Stimulated activated CD4-positive, alpha-beta T cell treated with anti-CD3 and anti-CD28 coated beads, Interleukin-4, amount 100 ng/mL, for 24 hours (primary cell): ENCODE data around the gene NXPE4.
"Not testable (repeated sequence)": the region's sequence is repeated elsewhere in the genome, so short reads cannot be mapped to it uniquely, and the experiment has no call there.

Experiments
- DNase-seq: peaks from one replicate; pipeline ENCODE4 v3.0.0-alpha.2; 2020

The NXPE4 gene

GRCh38 chr11:114595571-114595970 is at the start of gene NXPE4:
Gene NXPE4, minus strand, starts transcription at chr11:114595786. Its CDS starts 1,027 bp downstream, at chr11:114594759.
- DNase-seq, result no peak

DNA sequence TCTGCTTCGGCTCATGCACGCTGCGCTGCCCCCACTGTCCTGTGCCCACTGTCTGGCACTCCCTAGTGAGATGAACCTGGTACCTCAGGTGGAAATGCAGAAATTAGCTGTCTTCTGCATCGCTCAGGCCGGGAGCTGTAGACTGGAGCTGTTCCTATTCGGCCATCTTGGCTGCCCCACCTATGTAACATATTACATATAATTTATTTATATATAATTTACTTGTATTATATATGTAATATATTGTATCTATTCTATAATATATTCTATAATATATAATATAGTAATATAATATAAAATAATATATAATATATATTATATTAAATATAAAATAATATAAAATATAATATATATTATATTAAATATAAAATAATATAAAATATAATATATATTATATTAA is 43.9 kb upstream of the NXPE4 start:
- not testable (repeated sequence) for DNase-seq

DNA sequence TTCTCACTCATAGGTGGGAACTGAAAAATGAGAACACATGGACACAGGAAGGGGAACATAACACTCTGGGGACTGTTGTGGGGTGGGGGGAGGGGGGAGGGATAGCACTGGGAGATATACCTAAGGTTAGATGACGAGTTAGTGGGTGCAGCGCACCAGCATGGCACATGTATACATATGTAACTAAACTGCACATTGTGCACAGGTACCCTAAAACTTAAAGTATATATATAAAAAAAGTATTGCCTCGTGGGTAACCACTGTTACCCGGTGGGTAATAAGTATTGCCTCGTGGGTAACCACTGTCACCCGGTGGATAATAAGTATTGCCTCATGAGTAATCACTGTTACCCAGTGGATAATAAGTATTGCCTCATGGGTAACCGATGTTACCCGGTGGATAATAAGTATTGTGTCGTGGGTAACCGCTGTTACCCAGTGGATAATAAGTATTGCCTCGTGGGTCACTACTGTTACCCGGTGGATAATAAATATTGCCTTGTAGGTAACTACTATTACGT is 35.9 kb upstream of the NXPE4 start:
- DNase-seq, result not testable (repeated sequence)

DNA sequence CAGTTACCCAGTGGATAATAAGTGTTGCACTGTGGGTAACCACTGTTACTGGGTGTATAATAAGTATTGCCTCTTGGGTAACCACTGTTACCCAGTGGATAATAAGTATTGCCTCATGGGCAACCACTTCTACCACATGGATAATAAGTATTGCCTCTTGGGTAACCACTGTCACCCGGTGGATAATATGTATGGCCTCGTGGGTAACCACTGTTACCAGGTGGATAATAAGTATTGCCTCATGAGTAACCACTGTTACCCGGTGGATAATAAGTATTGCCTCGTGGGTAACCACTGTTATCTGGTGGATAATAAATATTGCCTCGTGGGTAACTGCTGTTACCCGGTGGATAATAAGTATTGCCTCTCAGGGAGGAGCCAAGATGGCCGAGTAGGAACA is 29.7 kb upstream of the NXPE4 start:
- no peak for DNase-seq

DNA sequence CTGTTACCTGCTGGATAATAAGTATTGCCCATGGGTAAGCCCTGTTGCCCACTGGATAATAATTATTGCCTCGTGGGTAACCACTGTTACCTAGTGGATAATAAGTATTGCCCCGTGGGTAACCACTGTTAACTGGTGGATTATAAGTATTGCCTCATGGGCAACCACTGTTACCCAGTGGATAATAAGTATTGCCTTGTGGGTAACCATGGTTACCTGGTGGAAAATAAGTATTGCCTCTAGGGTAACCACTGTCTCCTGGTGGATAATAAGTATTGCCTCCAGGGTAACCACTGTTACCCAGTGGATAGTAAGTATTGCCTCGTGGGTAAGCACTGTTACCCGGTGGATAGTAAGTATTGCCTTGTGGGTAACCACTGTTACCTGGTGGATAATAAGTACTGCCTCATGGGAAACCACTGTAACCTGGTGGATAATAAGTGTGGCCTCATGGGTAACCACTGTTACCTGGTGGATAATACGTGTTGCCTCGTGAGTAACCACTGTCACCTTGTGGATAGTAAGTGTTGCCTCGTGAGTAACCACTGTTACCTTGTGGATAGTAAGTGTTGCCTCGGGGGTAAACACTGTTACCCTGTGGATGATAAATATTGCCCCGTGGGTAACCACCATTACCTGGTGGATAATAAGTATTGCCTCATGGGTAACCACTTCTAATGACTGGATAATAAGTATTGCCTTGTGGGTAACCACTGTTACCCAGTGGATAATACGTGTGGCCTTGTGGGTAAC is 29.0 kb upstream of the NXPE4 start:
- no peak for DNase-seq

- DNase-seq, result no peak
Measured at GRCh38 chr11:114623720-114624119, 28.1 kb upstream of the NXPE4 start.

- no peak for DNase-seq
Measured at GRCh38 chr11:114622858-114623257, 27.3 kb upstream of the NXPE4 start.

- DNase-seq, result no peak
Measured at GRCh38 chr11:114621950-114622809, 26.6 kb upstream of the NXPE4 start.

DNA sequence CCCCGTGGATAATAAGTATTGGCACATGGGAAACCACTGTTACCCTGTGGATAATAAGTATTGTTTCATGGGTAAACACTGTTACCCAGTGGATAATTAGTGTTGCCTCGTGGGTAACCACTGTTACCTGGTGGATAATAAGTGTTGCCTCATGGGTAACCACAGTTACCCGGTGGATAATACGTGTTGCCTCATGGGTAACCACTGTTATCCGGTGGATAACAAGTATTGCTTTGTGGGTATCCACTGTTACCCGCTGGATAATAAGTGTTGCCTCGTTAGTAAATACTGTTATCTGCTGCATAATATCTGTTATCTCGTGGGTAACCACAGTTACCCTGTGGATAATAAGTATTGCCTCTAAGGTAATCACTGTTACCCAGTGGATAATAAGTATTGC is 25.5 kb upstream of the NXPE4 start:
- no peak for DNase-seq

- DNase-seq, result no peak
Measured at GRCh38 chr11:114619659-114620173, 24.1 kb upstream of the NXPE4 start.

GRCh38 chr11:114618139-114618538 is 22.6 kb upstream of the NXPE4 start:
- no peak for DNase-seq

DNA sequence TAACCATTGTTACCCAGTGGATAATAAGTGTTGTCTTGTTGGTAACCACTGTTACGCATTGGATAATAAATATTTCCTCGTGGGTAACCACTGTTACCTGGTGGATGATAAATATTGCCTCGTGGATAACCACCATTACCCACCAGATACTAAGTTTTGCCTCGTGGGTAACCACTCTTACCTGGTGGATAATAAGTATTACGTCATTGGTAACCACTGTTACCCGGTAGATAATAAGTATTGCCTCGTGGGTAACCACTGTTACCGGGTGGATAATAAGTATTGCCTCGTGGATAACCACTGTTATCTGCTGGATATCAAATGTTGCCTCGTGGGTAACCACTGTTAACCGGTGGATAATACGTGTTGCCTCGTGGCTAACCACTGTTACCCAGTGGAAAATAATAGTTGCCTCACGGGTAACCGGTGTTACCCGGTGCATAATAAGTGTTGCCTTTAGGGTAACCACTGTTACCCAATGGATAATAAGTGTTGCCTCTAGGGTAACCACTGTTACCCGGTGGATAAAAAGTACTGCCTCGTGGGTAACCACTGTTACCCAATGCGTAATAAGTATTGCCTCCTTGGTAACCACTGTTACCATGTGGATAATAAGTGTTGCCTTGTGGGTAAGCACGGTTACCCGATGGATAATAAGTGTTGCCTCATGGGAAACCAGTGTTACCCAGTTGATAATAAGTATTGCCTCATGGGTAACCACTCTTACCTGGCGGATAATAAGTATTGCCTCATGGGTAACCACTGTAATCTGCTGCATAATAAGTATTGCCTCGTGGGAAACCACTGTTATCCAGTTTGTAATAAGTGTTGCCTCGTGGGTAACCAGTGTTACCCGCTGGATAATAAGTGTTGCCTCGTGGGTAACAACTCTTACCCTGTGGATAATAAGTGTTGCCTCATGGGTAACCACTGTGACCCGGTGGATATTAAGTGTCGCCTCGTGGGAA is 21.9 kb upstream of the NXPE4 start:
- DNase-seq, result no peak

- DNase-seq, result no peak
Measured at GRCh38 chr11:114616516-114616915, 20.9 kb upstream of the NXPE4 start.

GRCh38 chr11:114615448-114616361 is 20.1 kb upstream of the NXPE4 start:
- DNase-seq, result no peak

DNA sequence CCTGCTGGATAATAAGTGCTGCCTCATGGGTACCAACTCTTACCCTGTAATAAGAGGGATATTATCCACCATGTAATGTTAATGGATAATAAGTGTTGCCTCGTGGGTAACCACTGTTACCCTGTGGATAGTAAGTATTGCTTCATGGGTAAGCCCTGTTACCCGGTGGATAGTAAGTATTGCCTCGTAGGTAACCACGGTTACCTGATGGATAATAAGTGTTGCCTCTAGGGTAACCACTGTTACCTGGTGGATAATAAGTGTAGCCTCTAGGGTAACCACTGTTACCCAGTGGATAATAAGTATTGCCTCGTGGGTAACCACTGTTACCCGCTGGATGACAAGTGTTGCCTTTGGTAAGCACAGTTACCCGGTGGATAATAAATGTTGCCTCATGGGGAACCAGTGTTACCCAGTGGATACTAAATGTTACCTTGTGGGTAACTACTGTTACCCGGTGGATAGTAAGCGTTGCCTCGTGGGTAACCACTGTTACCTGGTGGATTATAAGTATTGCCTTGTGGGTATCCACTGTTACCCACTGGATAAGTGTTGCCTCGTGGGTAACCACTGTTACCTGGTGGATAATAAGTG is 18.6 kb upstream of the NXPE4 start:
- no peak for DNase-seq

- not testable (repeated sequence) for DNase-seq
Measured at GRCh38 chr11:114613094-114613493, 17.5 kb upstream of the NXPE4 start.

- no peak for DNase-seq
Measured at GRCh38 chr11:114612686-114613085, 17.1 kb upstream of the NXPE4 start.

- DNase-seq, result not testable (repeated sequence)
Measured at GRCh38 chr11:114612199-114612598, 16.6 kb upstream of the NXPE4 start.

DNA sequence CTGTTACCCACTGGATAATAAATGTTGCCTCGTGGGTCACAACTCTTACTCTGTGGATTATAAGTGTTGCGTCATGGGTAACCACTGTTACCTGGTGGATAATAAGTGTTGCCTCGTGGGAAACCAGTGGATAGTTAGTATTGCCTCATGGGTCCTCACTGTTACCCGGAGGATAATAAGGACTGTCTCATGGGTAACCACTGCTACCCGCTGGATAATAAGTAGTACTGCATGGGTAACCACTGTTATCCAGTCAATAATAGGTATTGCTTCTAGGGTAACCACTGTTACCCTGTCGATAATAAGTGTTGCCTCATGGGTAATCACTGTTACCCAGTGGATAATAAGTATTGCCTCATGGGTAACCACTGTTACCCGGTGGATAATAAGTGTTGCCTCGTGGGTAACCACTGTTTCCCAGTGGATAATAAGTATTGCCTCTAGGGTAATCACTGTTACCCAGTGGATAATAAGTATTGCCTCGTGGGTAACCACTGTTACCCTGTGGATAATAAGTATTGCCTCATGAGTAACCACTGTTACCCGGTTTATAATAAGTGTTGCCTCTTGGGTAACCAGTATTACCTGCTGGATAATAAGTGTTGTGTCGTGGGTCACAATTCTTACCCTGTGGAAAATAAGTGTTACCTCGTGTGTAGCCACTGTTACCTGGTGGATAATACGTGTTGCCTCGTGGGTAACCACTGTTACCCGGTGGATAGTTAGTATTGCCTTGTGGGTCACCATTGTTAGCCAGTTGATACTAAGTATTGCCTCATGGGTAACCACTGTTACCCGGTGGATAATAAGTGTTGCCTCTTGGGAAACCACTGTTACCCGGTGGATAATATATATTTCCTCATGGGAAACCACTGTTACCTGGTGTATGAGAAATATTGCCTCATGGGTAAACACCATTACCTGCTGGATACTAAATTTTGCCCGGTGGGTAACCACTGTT is 15.7 kb upstream of the NXPE4 start:
- DNase-seq, result no peak

DNA sequence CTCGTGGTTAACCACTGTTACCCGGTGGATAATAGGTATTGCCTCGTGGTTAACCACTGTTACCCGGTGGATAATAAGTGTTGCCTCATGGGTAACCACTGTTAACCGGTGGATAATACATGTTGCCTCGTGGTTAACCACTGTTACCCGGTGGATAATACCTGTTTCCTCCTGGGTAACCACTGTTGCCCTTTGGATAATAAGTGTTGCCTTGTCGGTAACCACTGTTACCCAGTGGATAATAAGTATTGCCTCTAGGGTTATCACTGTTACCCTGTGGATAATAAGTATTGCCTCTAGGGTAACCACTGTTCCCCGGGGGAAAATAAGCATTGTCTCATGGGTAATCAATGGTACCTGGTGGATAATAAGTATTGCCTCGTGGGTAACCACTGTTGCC is 15.0 kb upstream of the NXPE4 start:
- DNase-seq, result no peak
